NT2/D1 (cell line): Measurements from ENCODE around the gene UCP1.

Source experiments
- DNase-seq: peaks from one replicate; pipeline ENCODE4 v3.0.0-alpha.2; 2011; ENCODE audit warnings: low read depth, low spot score
- H3K27me3 ChIP-seq: 2 replicates; pipeline ENCODE4 v1.6.0; 2011; ENCODE audit warnings: mild to moderate bottlenecking; ENCODE audit not compliant: insufficient read length, insufficient read depth
- H3K36me3 ChIP-seq: 2 replicates; pipeline ENCODE4 v1.6.1; 2011; ENCODE audit warnings: mild to moderate bottlenecking, low read length, mixed read lengths; ENCODE audit not compliant: insufficient read depth, insufficient read length
- H3K4me1 ChIP-seq: 2 replicates; pipeline ENCODE4 v1.5.1; 2011; ENCODE audit not compliant: insufficient read depth, insufficient read length
- H3K4me3 ChIP-seq: 2 replicates; pipeline ENCODE4 v1.5.1; 2011; ENCODE audit warnings: low read depth; ENCODE audit not compliant: insufficient read length
- H3K9ac ChIP-seq: 2 replicates; pipeline ENCODE4 v1.6.0; 2011; ENCODE audit warnings: low read depth; ENCODE audit not compliant: insufficient read length
- H3K9me3 ChIP-seq: 2 replicates; pipeline ENCODE4 v1.5.1; 2011; ENCODE audit warnings: mild to moderate bottlenecking, low read length; ENCODE audit not compliant: insufficient read depth
- SUZ12 ChIP-seq: IDR thresholded peaks from 2 replicates; pipeline ENCODE4 v1.6.1; 2011; ENCODE audit not compliant: insufficient read length, insufficient read depth; ENCODE audit errors: extremely low read depth
- YY1 ChIP-seq: IDR thresholded peaks from 2 replicates; pipeline ENCODE4 v1.6.1; 2011; ENCODE audit not compliant: insufficient read length, insufficient read depth
- ZNF274 ChIP-seq: IDR thresholded peaks from 2 replicates; pipeline ENCODE4 v1.6.1; 2011; ENCODE audit warnings: mild to moderate bottlenecking, low read depth, low read length

The UCP1 gene

DNA sequence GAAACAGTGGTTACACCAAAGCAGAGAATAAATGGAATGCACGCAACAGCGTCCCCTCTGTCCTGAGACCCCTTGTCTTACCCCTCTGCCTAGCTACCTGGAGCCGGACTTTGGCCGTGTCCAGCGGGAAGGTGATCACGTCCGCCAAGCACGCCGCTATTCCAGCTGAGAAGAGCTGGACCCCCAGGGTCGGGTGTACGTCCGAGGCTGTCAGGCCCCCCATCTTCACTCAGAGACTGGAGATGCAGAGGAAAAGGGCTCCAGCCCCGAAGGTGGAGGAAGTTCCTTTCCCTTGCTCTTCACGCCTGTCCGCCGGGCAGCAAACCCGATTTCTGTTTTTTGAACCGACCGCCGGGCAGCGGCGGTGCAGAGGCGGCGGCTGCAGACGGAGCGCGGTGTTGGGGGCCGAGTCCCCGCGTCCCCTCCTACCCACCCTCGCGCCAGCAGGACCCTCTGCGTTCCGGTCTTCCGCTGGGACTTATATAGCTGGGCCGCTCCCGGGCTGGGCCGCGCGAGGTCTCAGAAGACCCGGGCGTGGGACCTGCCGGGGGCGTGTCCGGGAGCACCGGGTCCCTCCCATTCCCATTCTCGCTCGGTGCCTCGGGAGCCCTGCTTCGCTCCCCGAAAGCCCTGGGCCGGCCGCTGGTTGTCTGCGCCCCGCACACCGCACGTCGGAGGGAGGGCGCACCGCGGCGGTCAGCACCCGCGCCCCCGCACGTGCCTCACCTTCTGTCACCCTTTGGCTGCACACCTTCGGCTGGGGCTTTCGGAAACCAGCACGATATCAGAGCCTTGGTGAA is at the start of gene UCP1:
Gene UCP1, minus strand, starts transcription at position 455 of the 800 bp plus-strand sequence. Its CDS starts 232 bp downstream, at position 223.
- TF ChIP-seq ZNF274 (no peak), YY1 (no peak), SUZ12 (no peak)
- peak within 1 kb of the TSS; percentile 54 for H3K9ac ChIP-seq
- H3K4me3 ChIP-seq = peak within 1 kb of the TSS; percentile 38
- no peaks in the 10 kb centered on the region for H3K36me3 ChIP-seq
- DNase-seq = no peak
- H3K4me1 ChIP-seq = no peaks in the 10 kb centered on the region
- H3K9me3 ChIP-seq = peaks cover 24% of the 10 kb centered on the region
- peaks cover 63% of the 10 kb centered on the region for H3K27me3 ChIP-seq

GRCh38 chr4:140617499-140618248 is 48.9 kb upstream of the UCP1 start:
- Histone ChIP-seq H3K9ac (no peak overlapping the region), H3K4me3 (no peak overlapping the region), H3K27me3 (no peaks in the 10 kb centered on the region), H3K9me3 (no peaks in the 10 kb centered on the region), H3K36me3 (peaks cover 5% of the 10 kb centered on the region), H3K4me1 (no peaks in the 10 kb centered on the region)
- TF ChIP-seq YY1 = no peak
- TF ChIP-seq SUZ12 = no peak
- no peak for TF ChIP-seq ZNF274
- no peak for DNase-seq

GRCh38 chr4:140615451-140615850 is 46.7 kb upstream of the UCP1 start:
- H3K9ac ChIP-seq = no peak overlapping the region
- no peak for DNase-seq
- H3K4me3 ChIP-seq = no peak overlapping the region
- no peaks in the 10 kb centered on the region for H3K36me3 ChIP-seq
- H3K9me3 ChIP-seq = no peaks in the 10 kb centered on the region
- no peaks in the 10 kb centered on the region for H3K27me3 ChIP-seq
- TF ChIP-seq YY1 (no peak), ZNF274 (no peak), SUZ12 (no peak)
- no peaks in the 10 kb centered on the region for H3K4me1 ChIP-seq

DNA sequence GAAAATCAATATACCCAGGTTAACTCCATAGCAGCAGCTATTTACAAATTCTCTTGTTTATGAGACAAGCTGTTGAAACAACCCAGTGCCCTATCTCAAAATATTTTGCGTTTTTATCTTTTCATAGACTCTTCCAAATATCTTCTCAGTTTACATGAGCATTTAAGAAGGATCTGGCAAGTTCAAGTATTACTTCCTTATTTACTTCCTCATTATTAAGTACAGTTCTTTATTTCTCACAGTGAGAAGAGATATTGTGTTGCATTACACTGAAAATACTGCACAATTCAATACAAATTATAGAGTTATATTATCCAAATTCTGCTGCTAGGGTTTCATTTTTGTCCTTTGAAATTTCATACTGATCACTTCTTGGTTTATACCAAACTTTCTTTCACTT is 43.6 kb upstream of the UCP1 start:
- Histone ChIP-seq H3K4me3 (no peak overlapping the region), H3K9ac (no peak overlapping the region), H3K4me1 (no peaks in the 10 kb centered on the region), H3K9me3 (no peaks in the 10 kb centered on the region), H3K27me3 (no peaks in the 10 kb centered on the region), H3K36me3 (no peaks in the 10 kb centered on the region)
- TF ChIP-seq SUZ12 (no peak), ZNF274 (no peak), YY1 (no peak)
- DNase-seq = no peak

- no peak overlapping the region for H3K4me3 ChIP-seq
- no peaks in the 10 kb centered on the region for H3K27me3 ChIP-seq
- no peaks in the 10 kb centered on the region for H3K36me3 ChIP-seq
- no peaks in the 10 kb centered on the region for H3K9me3 ChIP-seq
- no peaks in the 10 kb centered on the region for H3K4me1 ChIP-seq
- no peak for TF ChIP-seq ZNF274
- TF ChIP-seq YY1 = no peak
- no peak for TF ChIP-seq SUZ12
- DNase-seq = no peak
- no peak overlapping the region for H3K9ac ChIP-seq
Observed at GRCh38 chr4:140611854-140612253, 43.1 kb upstream of the UCP1 start.

- no peak overlapping the region for H3K9ac ChIP-seq
- TF ChIP-seq SUZ12 (no peak), ZNF274 (no peak), YY1 (no peak)
- H3K36me3 ChIP-seq = no peaks in the 10 kb centered on the region
- DNase-seq = no peak
- no peaks in the 10 kb centered on the region for H3K27me3 ChIP-seq
- H3K4me3 ChIP-seq = no peak overlapping the region
- no peaks in the 10 kb centered on the region for H3K9me3 ChIP-seq
- H3K4me1 ChIP-seq = no peaks in the 10 kb centered on the region
Observed at GRCh38 chr4:140609548-140610425, 41.0 kb upstream of the UCP1 start.
